Muscle of back (tissue), 13 donors: ENCODE results near the gene GARIN3. TPM values are rescaled to one million over a fixed set of nuclear protein-coding genes. Genes with fewer than 3 reads are reported as not detected.

Experiments
- DNase-seq, 3 donors: peaks; one replicate each; pipeline versions ENCODE4 v3.0.0 to v3.0.0-alpha.2; 2013
- long read RNA-seq, 9 donors: transcript quantifications; one replicate each; lab custom pipeline, GENCODE V29; 2026
- polyA plus RNA-seq, 10 donors: library from polyadenylated mRNA; unstranded; fragments of 120-200 nt; gene quantifications; one replicate each; pipeline ENCODE4 v1.2.1, GENCODE V29; 2013; ENCODE audit not compliant: insufficient read length in 10 of 10

GARIN3 gene
- polyA plus RNA-seq = not detected
- long read RNA-seq, donor 1 = 0 reads
- long read RNA-seq, donor 2 = 0 reads
- long read RNA-seq, donor 3 = 0 reads
- long read RNA-seq, donor 4 = 0 reads
- long read RNA-seq, donor 5 = 0 reads
- long read RNA-seq, donor 6 = 0 reads
- long read RNA-seq, donor 7 = 0 reads
- long read RNA-seq, donor 8 = 0 reads
- long read RNA-seq, donor 9 = 0 reads

DNA sequence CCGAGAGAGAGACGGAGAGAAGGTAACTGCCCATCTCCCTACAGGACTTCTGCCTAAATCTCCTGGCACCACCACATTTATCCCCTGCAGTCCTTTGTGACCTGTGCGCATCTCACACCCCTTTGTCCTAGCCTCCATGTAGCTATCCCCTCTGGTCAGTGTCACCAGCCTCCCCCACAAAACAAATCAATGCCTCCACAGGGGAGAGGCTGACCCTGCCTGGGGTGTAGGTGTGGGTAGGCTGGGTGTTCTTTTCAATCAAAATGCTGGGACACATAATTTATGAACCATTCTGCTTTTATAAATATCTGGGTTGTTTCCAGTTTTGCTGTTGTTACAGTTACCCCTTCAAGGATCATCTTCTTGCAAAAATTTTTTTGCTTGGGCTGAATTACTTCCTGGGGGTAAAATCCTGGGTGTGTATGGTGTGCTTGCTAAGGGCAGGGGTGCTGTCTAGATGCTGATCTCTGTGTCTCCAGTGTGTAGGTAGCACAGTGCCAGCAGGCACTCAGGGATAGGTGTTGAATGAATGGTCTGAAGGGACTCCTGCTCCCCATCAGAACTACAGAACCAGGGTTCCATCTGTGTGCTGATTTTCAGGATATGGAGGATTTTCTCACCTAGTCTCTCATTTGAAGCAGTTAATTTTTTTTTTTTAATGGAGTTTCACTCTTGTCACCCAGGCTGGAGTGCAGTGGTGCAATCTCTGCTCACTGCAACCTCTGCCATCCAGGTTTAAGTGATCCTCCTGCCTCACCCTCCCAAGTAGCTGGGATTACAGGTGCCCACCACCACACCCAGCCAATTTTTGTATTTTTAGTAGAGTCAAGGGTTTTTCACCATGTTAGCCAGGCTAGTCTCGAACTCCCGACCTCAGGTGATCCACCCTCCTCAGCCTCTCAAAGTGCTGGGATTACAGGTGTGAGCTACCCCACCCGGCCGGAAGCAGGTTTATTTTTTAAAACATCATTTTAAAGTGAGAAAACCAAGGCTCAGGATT, at the start of gene GARIN3:
GARIN3 (minus strand) TSS at position 51 of the 1,000 bp plus-strand sequence. CDS start 96 bp downstream, outside the sequence.
- no peak for DNase-seq

DNA sequence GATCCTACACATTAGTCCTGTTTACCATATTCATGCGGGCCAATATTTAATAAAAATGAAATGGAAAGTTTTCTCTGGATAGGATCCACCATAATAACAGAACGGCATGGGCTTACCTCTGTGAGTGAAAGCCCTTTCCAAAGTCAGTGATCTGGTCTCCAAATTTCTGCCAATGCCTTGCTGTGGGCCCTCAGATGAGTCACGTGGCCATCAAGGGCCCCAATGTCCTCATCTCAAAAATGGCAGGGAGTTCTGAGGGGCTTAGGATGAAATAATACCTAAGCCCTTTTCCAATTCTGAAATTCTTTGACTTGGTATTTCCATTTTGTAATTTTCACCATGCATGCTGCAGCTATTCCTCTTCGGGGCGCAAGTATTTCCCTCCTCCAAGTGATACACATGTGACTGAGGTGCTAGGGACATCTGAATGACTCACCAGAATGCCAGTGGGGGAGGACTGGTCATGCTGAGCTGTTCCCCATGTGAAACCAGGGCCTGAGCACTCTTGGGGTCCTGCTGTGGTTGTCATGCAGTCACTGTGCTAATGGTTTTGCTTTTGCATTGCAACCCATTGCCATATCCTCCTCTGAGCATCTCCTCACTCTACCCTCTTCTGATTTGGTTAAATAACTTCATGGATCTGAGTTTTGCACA, 49.6 kb upstream of the GARIN3 start:
- no peak for DNase-seq

DNA sequence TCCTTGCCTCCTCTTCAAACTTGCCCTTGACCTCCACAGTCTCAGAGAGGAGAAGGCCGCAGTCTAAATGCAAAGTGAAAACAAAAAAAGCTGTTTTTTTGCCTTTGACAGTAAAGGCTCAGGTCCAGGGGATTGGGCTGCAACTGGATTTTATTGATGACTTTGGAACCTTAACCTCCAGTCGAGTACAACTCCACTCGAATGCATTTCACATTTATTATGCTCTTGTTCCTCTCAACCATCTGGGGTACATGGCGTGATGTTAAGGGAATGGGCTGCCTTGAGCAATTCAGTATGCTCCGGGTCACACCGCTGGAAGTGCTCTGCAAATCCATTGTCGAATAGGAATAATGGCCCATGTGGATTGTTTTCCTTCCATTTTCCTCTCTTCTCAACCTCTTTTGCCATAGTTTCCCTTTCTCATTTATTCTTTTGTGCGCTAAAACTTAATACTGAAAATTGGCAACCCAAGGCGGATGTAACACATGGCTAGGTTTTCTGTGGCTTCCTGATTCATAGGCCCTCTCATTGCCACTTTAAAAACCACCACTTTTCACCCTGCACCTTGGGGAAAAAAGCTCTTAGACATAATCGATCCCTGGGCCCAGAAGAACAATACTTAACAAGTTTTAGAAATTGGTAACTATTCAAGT, 48.9 kb upstream of the GARIN3 start:
- DNase-seq = no peak

DNA sequence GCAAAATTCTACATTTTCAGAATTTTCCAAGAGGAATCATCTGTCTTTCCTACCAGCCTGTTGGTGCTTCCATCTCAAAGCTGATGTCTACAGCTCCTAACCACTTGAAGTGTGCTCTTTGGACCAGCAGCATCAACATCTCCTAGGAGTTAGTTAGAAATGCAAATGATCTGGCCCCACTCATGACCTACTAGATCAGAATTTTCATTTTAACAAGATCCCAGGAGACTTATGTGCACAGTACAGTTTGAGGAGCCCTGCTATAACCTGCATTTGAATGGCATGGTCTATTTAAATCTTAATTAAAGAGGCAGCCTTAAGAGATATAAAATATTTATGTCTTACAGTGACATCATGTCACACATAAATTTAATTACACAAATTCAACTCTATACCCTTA, 48.4 kb upstream of the GARIN3 start:
- no peak for DNase-seq

DNA sequence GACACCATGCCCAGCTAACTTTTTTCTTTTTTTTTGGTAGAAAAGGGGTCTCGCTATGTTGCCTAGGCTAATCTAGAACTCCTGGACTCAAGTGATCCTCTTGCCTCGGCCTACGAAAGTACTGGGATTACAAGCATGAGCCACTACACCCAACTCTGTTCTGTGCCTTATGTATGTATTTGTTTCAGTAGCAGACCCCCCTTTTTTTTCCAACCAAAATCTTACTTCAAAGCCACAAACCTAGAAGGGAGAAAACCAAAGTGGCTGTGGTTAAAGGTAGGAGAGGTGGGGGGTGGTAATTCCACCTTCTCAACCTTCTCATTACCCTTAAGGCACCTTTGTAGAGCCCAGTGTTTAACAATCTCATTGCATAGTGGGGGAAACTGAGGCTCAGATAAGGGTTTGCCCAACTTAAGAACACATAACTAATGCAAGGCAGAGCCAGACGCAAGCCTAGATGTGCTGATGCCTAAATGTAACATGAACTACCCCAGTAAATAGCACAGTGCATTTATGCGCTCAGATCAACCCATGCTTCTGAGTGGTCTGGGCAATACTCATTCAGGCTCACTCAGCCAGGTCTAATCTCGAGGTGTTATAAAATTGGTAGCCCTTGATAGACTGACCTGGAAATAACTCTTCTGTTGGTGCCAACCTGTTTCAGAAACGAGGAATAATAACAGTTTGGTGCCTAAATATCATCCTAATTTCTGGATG, 47.6 kb upstream of the GARIN3 start:
- DNase-seq = no peak

DNA sequence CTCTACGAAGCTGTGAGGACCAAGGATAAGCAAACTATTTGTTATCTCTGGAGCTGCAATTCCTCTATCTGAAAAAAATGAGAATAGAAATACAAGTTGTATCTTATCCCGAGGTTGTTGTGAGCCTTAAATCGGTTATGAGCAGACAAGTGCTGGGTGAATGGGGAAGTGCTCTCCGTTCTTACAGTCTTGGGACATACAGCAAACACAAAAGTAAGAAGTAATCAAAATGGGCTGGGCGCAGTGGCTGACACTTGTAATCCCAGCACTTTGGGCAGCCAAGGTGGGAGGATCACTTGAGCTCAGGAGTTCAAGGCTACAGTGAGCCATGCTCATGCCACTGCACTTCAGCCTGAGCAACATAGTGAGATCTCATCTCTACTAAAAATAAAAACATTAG, 46.2 kb upstream of the GARIN3 start:
- no peak for DNase-seq

DNA sequence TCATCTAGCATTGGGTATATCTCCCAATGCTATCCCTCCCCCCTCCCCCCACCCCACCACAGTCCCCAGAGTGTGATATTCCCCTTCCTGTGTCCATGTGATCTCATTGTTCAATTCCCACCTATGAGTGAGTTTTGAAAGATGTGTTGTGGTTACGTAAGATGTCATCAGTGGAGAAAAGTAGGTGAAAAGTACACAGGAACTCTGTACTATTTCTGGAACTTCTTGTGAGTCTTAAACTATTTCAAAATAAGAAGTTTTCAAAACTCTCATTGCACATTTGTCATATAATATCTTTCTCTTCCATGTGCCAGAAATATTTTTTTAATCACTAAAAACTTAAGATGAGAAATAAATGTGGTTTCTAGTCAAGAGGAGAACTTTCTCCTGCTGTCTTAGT, 44.6 kb upstream of the GARIN3 start:
- peak in 2 of 3 donors; percentile 14 to 51 for DNase-seq

DNA sequence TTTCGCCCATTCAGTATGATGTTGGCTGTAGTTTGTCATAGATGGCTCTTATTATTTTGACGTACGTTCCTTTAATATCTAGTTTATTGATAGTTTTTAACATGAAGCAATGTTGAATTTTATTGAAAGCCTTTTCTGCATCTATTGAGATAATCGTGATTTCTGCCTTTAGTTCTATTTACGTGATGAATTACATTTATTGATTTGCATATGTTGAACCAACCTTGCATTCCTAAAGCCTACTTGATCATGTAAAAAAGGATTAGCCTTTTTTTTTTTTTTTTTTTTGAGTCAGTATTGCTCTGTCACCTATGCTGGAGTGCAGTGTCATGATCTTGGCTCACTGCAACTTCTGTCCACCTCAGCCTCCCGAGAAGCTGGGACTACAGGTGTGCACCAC, 39.6 kb upstream of the GARIN3 start:
- DNase-seq = no peak

DNA sequence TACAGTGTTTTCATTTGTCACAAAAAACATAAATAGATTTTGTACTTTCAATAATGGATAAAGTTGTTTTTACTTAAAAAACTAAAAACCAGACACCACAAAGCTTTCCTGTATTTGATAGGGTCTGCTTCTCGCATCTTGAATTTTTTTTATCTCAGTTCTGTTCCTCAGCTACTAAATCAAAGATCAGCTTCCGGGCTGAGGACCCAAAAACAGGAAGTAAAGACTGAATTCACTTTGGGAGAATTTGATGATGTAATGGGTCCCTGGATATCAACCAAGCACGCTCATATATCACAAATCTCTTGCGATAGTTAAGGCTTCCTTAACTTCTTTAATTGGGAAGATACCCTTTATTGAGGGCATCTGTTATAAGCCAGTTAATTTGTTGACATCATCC, 38.7 kb upstream of the GARIN3 start:
- no peak for DNase-seq

DNA sequence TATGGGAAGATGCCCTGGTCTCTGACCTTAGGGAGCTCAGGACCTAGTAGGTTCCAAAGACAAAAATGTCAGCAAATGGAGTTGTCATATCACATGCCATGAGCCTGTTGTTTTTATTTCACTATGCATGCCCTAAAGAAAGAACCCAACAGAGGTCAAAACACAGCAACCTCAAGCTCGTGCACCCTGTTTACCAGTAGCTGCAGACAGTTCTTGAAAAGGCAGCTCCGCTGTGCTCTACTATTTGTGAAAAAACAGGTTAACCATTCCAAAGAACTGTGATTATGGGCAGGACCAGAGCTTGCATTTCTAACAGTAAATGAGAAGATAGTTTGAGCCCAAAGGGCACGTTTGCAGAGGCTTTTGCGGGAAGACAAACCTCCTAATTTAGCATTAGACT, 37.4 kb upstream of the GARIN3 start:
- DNase-seq = no peak

DNA sequence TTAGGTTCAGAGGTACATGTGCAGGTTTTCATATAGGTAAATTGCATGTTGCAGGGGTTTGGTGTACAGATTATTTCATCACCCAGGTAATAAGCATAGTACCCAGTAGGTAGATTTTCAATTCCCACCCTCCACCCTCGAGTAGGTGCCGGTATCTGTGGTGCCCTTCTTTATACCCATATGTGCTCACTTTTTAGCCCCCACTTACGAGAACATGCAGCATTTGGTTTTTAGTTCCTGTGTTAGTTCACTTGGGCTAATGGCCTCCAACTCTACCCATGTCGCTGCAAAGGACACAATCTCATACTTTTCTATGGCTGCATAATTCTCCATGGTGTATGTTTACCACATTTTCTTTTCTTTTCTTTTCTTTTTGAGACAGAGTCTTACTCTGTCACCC, 35.8 kb upstream of the GARIN3 start:
- no peak for DNase-seq

DNA sequence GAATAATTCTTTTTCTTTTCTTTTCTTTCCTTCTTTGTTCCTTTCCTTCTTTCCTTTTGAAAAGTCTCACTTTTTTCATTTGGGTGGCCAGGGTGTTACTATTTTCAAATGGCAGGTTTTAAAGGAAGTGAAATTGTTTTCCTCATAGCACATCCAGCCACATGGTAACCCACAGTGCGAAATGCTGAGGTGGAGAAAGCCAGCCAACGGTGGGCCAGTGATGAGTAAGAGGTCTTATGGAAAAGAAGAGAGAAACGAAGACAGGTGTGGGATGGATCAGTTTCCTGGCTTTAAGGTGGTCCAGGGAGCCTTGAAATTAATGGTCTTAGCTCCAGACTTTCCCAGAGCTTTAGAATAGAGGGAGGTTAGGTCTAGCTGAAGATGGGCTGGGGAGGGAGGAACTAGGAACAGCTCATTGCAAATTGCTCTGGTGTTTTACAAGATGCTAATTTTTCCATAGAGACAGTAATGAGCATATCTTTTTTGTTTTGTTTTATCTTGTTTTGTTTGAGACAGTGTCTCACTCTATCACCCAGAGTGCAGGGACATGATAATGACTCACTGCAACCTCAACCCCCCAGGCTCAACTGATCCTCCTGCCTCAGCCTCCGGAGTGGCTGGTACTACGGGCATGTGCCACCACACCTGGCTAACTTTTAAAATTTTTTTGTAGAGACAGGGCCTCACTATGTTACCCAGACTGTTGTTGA, 32.4 kb upstream of the GARIN3 start:
- DNase-seq = no peak

DNA sequence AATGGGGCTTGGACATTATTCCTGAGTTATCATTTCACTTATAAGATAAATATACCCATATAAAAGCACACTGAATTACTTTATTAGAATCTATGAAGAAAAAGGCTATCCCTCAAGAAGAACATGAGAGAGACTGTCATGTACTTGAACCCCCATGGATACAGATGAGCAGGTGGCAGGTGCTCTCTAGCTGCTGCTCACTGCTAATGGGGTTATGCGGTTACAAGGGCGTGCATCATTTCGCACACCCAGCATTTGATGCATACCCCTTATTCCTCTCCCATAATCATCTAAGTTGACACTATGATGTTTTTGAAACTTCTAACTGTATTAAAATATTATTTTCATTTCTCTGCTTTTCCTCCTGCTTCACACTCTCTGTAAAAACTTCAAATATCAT, 31.0 kb upstream of the GARIN3 start:
- no peak for DNase-seq

DNA sequence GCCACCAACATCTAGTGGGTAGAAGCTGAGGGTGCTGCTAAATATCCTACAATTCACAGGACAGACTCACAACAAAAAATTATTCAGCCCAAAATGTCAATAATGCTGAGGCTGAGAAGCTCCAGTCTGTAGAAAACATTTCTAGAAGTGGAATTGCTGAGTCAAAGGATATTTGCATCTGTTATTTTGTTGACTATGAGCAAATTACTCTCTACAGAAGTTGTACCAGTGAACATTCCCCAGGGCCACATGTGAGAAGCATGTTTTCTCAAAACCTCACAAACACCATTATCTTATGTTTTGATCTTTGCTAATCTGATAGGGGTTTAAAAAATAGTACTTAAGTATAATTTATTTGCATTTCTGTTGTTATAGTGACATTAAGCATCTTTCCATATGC, 30.0 kb upstream of the GARIN3 start:
- DNase-seq = no peak

DNA sequence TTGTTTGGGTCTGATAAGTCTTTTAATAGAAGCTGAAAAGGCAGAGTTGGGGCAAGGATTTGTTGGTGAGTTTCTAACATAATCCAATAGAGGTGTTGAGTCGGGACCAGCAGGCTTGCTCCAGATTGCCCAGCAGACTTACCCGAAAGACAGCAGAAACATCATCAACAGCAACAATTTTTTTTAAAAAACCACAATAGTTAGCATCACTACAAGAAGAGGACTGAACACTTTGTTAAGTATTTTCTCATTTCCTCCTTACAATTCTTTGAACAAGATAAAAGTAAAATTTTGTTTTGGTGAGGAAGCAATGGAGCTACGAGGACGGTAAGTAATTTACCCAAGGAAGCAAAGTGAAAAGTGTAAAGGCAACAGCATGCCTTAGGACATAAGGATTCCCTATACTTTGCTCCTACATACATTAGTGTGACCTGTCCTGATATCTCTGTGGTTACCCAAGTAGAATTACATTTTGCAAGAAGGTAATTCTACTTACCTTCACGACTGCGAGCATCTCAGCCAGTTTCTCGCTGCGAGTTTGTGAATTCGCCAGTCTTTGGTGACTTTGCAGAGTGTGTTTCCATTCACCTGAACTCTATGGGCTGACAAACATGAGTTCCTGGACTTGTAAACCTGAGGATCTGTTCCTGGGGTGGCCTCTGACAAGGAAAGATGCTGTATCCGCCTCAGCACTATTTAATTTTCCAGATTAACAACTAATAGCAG, 27.8 kb upstream of the GARIN3 start:
- DNase-seq = no peak

DNA sequence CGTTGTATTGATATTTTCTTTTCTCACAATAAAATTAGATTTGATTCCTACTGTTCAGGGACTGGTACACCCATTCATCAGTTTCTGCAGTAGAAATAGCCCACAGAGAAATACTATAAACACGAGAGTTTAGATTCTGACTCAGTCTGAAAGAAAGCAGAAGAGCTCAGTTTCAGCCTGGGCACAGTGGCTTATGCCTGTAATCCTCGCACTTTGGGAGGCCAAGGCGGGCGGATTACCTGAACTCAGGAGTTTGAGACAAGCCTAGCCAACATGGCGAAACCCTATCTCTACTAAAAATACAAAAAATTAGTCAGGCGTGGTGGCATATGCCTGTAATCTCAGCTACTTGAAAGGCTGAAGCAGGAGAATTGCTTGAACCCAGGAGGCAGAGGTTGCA, 23.2 kb upstream of the GARIN3 start:
- no peak for DNase-seq

DNA sequence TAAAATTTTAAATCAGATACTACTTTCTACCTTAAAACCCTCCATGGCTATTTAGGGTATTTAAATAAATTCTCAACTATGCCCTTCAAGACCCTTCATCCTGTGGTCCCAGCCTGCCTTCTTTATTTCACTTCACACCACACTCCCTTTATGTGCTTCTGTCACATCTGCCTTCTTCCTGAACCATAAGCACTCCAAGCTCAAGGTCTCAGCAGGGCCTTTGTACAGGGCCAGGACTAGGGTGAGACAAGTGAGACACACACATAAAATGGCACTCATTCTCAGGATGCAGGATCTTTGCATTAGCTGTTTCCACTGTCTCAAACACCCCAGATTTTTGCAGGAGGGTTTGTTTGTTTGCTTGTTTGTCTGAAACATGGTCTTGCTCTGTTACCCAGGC, 22.2 kb upstream of the GARIN3 start:
- no peak for DNase-seq

DNA sequence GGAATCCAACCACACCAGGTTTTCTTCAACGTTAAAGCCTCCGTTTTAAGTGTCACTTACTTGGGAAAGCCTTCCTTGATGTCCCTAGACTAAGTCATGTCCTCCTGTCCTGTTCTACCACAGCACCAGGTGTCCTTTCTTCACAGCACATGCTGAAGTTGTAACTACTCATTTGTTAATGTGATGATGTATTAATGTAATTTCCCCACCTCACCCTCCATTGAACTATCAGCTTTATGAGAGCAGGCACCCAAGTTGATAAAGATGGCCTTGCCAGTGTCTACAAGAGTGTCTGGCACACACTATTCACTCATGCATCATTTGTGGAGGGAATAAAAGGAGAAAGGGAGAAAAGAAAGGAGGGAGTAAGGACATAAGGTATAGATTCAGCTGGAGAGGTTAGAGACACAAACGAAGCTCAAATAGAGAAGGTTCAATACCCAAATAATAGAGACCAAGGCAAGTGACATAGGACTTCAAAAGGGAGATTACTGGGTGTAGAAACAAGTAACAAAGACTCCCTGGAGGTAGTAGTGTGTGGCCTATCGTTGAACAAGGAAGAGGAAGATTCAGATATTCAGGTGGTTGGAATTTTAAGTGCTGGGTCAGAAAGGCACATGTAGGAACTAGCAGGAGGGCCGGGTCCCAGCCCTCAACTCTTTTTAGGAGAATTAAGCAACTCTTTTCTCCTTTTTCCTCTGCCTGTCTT, 21.1 kb upstream of the GARIN3 start:
- no peak for DNase-seq

DNA sequence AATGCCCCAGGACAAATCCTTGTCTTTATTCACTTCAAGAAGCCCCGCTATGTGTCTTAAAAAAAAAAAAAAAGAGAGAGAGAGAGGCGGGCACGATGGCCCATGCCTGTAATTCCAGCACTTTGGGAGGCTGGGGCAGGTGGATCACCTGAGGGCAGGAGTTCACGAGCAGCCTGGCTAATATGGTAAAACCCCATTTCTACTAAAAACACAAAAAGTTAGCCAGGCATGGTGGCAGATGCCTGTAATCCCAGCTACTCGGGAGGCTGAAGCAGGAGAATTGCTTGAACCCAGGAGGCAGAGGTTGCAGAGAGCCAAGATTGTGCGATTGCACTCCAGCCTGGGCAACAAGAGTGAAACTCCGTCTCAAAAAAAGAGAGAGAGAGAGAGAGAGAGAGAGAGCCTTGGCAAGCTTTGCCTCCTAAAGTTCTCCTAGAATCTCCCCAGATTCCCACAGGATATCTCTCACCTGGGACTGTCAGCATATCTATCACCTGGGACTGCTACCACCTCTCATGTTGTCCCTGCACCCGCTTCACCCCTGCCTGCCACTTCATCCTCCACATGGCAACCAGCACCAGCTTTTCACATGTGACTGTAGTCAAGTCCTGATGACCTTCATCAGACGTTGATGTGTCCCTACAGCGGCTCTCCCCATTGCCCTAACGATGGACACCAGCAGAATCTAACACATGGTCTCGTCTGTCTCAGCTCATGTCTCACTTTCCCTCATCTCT, 20.4 kb upstream of the GARIN3 start:
- DNase-seq = no peak
